ENCODE data around the gene CRTAP. TPM values are rescaled to one million over a fixed set of nuclear protein-coding genes. Genes with fewer than 3 reads are reported as not detected.

CRTAP gene
- total RNA-seq, 6 donors from 2014 or later: 75.4 to 235 (median 119) TPM

DNA sequence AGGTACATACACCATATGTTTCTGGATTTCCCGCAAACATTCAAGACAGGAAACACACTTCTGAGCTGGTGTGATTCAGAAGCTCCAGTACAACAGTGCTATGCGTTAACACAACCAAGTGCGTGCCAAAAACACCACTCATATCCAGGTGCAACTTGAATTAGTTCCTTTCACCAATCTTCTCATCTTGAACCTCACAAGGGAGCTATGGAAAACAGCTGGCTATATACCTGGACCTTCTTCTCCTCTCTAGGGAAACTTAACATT, 73.5 kb downstream of the CRTAP start:
- TF ChIP-seq POLR2AphosphoS5 (IDR thresholded peaks at IDR 0.05) (no peak), EP300 (IDR thresholded peaks at IDR 0.05) (no peak), POLR2A (IDR thresholded peaks at IDR 0.05) (no peak)
- TF ChIP-seq, protein P1, sequence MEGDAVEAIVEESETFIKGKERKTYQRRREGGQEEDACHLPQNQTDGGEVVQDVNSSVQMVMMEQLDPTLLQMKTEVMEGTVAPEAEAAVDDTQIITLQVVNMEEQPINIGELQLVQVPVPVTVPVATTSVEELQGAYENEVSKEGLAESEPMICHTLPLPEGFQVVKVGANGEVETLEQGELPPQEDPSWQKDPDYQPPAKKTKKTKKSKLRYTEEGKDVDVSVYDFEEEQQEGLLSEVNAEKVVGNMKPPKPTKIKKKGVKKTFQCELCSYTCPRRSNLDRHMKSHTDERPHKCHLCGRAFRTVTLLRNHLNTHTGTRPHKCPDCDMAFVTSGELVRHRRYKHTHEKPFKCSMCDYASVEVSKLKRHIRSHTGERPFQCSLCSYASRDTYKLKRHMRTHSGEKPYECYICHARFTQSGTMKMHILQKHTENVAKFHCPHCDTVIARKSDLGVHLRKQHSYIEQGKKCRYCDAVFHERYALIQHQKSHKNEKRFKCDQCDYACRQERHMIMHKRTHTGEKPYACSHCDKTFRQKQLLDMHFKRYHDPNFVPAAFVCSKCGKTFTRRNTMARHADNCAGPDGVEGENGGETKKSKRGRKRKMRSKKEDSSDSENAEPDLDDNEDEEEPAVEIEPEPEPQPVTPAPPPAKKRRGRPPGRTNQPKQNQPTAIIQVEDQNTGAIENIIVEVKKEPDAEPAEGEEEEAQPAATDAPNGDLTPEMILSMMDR (IDR thresholded peaks at IDR 0.05): no peak
- H3K4me1 ChIP-seq: no peaks in the 10 kb centered on the region
- WGBS, 2 donors: 82 to 83% methylated on average over 3 of the region's 3 CpGs

DNA sequence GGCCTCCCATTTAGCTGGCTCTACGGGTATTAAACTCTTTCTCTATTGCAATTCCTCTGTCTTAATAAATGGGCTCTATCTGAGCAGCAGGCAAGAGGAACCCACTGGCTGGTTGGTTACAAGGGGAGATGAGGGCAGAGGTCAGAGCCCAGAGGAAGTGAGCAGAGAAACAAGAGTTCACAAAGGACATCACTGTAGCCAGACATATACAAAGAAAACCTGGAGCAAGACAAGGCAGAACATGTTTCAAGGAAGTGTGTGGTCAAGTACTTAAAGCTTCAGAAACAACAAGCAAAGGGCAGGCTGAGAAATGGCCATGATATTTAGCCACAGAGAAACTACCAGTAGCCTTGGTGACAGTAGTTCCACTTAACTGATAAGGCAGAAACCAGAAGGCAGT, 80.5 kb downstream of the CRTAP start:
- Histone ChIP-seq H3K4me1 (no peaks in the 10 kb centered on the region), H3K36me3 (no peaks in the 10 kb centered on the region), H3K4me3 (no peak overlapping the region), H3K27ac (no peak overlapping the region), H3K9me3 (no peaks in the 10 kb centered on the region), H3K27me3 (no peaks in the 10 kb centered on the region)
- WGBS, 2 donors: 65 to 77% methylated on average over 1 of the region's 1 CpG
- peak in 1 of 2 donors; percentile 34 for ATAC-seq (ENCODE audit: low FRiP score in 2 of 2)
- no peak for DNase-seq
- TF ChIP-seq EP300 (IDR thresholded peaks at IDR 0.05) (no peak), POLR2AphosphoS5 (IDR thresholded peaks at IDR 0.05) (no peak), POLR2A (IDR thresholded peaks at IDR 0.05) (no peak)
- TF ChIP-seq, protein P1 (IDR thresholded peaks at IDR 0.05): no peak

More for the DNA sequence above, 73.5 kb downstream of the CRTAP start:
- Histone ChIP-seq H3K36me3 (no peaks in the 10 kb centered on the region), H3K9me3 (no peaks in the 10 kb centered on the region), H3K27me3 (no peaks in the 10 kb centered on the region), H3K27ac (no peak overlapping the region), H3K4me3 (no peak overlapping the region)
- ATAC-seq (ENCODE audit: low FRiP score in 2 of 2) (no peak), DNase-seq (no peak)

DNA sequence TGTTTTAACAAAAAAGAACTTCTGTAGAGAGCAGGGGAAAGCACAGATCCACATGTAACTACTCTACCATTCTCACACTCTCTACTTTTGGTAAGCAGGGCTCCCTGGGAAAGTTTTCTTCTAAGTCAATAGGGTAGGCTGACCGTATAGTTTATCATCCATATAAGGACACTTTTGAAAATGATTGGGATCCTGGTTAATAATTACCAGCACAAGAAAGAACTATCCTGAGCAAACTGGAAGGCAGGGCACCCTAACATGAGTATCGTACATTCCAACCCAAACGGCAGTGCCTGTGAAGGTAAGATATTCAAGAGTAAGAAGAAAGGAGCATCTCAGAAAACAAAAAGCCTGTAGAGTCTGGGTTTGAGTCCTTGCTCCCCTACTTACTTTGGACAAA, 82.7 kb downstream of the CRTAP start:
- Histone ChIP-seq H3K9me3 (no peaks in the 10 kb centered on the region), H3K27ac (no peak overlapping the region), H3K36me3 (no peaks in the 10 kb centered on the region), H3K4me1 (no peaks in the 10 kb centered on the region), H3K4me3 (no peak overlapping the region), H3K27me3 (no peaks in the 10 kb centered on the region)
- TF ChIP-seq POLR2AphosphoS5 (IDR thresholded peaks at IDR 0.05) (no peak), POLR2A (IDR thresholded peaks at IDR 0.05) (no peak), EP300 (IDR thresholded peaks at IDR 0.05) (no peak)
- TF ChIP-seq, protein P1 (IDR thresholded peaks at IDR 0.05): no peak
- ATAC-seq (ENCODE audit: low FRiP score in 2 of 2) (no peak), DNase-seq (no peak)
- 58 to 64% methylated on average over 3 of the region's 3 CpGs for WGBS, 2 donors

Small RNA genes within 50 kb of the gene (small RNA-seq; reads per million reads assigned to genes)
- gene AC123900.1 (0 reads per million in 4 donors), gene RN7SL296P (0 to 0.13 (median 0) reads per million in 4 donors), gene SUMO2P10 (0 reads per million in 4 donors)

Other genes with a start within 250 kb of the CRTAP start
- gene CCR4, start 162.4 kb upstream of the CRTAP start, total RNA-seq: 1 to 10 TPM in 4 of 6 donors, not detected in 2; 1.0 to 1.8 (median 1.1) TPM
- 10 to 100 TPM; 51.2 to 99.9 (median 77.6) TPM for gene GLB1, start 16.9 kb upstream of the CRTAP start, total RNA-seq
- gene TMPPE, start 16.9 kb upstream of the CRTAP start, total RNA-seq: 10 to 100 TPM in 5 of 6 donors, 1 to 10 TPM in 1; 5.2 to 17.3 (median 13.9) TPM
- gene SUSD5, start 104.8 kb downstream of the CRTAP start, total RNA-seq: 1 to 10 TPM in 2 of 6 donors, under 1 TPM in 2, not detected in 2; 0.20 to 1.1 (median 0.96) TPM
- gene FBXL2, start 163.4 kb downstream of the CRTAP start, total RNA-seq: 10 to 100 TPM in 2 of 6 donors, 1 to 10 TPM in 4; 5.6 to 23.0 (median 9.7) TPM